ENCODE data around the gene PA2G4.
A peak's percentile ranks its signal among the peaks of the same experiment; 100 is the strongest.
"Not testable (repeated sequence)": the region's sequence is repeated elsewhere in the genome, so short reads cannot be mapped to it uniquely, and the experiment has no call there.

Gene PA2G4

DNA sequence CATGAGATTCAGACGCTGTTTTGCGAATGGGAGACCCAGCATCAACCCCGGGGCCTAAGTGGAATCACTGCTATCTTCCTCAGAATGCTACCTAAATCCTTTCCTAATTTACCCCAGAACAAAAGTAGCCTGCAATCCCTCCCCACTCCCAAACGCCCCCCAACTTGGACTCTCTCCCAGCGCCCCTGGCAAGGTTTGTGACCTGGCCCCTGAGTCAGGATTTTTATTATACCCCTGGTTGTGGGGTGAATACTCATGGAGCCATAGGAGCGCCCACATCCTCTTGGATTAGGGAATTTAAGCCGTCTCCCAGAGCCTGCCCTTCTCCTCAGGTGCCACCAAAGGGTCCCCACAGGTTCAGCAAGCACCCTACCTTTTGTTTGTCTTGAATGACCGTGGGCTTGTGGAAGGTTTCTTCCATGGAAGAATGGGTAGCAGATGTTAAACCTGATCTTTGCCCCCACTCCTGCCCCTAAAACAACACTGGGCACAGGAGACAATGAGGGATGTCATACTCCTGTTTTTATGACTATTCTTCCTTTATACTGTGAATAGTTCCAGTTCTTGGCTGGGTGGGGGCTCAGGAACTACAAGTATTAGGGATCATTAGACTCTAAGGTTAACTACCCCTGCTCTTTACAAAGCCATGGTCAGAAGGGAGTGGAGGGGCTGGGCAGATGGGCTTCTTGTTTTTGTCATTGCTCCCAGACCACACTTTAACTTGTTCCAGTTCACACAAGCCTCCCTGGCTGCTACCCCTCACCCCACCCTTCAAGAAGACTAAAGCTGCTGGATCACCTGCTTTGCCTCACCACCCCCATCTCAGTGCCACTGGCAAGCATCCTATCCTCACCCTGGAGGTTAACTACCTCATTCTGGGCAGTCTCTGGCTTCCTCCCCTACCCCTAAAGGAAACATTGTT, 48.7 kb downstream of the PA2G4 start:
- DNase-seq (ENCODE audit: low spot score) (no peak), FAIRE-seq (no peak)

DNA sequence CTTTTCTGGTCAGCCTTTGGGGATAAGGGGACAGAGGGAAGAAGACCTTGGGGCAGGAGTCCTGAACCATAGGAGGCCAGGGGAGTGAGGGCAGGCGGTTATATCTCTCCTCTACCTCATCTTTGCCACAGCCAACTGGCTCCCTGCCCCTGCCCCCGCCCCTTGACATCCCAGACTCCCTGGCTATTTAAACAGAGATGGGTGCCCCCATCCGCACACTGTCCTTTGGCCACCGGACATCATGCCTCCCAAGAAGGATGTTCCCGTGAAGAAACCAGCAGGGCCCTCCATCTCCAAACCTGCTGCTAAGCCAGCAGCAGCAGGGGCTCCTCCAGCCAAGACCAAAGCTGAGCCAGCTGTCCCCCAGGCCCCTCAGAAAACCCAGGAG, 49.3 kb downstream of the PA2G4 start:
- FAIRE-seq (no peak), DNase-seq (ENCODE audit: low spot score) (no peak)

DNA sequence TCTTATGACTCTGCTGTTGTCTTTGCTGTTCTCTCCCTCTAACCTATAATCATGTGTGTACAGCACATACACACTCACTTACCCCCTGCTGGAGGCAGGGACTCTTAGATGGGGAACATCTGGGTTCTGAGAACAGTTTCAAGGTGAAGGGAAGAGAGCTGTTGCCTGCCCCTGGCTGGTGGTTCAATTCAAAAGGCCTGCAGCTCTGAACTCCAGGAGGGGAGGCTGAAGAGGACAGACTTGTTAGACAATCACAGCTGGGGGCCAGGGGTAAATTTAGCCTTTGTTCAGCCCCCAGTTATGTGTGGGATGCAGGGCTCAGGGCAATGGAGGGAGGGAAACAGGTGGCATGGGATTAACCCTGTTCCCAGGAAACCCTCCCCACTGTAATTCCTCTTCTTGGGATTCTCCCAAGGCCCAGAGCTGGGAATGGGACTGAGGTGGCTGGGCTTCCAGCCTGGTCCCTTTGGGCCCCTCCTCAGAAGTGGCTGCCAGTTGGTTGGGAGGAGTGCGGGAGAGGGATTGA, 50.0 kb downstream of the PA2G4 start:
- FAIRE-seq (no peak), DNase-seq (ENCODE audit: low spot score) (no peak)

DNA sequence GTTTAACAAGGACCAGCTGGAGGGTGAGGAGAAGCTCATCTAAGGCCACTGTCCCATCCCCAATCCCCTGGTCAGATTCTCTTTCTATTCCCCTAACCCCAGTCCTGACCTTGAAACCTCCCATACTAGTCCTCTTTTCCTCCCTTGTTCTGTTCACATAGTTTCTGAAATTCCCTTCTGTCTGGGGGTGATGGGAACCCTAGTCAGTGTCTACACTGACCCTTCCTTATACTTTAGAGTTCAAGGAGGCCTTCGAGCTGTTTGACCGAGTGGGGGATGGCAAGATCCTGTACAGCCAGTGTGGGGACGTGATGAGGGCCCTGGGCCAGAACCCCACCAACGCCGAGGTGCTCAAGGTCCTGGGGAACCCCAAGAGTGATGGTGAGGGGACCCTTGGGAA, 50.5 kb downstream of the PA2G4 start:
- no peak for FAIRE-seq

DNA sequence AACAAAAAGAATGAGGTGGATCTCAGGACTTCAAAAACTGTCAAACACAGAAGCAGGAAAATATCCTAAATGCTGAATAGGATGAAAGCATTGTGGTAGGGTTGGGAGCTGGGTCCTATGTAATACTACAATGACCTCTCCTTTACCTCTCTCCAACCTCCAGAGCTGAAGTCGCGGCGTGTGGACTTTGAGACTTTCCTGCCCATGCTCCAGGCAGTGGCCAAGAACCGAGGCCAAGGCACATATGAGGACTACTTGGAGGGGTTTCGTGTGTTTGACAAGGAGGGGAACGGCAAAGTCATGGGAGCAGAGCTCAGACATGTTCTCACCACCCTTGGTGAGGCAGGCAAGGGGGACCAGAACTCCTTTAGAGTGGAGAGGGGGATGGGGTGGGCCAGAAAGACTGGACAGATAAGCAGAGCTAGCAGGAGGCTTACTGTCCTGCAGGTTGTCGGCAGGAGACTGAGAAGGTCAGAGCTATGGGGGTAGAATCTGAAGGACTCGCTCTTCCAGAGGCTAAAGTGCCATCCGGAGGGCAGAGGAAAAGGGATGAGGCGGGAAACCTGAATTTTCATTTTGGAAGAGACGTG, 51.0 kb downstream of the PA2G4 start:
- FAIRE-seq, result no peak
- no peak for DNase-seq (ENCODE audit: low spot score)

More for the DNA sequence above, 50.5 kb downstream of the PA2G4 start:
- DNase-seq (ENCODE audit: low spot score), result no peak

DNA sequence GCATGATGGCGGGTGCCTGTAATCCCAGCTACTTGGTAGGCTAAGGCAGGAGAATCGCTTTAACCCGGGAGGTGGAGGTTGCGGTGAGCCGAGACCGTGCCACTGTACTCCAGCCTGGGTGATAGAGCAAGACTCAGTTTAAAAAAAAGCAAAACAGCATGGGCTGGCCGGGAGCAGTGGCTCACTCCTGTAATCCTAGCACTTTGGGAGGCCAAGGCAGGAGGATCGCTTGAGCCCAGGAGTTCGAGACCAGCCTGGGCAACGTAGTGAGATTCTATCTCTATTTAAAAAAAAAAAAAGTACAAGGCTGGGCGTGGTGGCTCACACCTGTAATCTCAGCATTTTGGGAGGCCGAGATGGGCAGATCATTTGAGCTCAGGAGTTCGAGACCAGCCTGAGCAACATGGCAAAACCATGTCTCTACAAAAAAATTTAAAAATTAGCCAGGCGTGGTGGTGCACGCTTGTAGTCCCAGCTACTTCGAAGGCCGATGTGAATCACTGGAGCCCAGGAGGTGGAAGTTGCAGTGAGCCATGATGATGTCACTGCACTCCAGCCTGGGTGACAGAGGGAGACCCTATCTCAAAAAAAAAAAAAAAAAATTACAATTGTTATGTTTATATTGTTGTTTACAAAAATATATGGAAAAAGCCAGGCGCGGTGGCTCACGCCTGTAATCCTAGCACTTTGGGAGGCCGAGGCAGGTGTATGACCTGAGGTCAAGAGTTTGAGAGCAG, 52.3 kb downstream of the PA2G4 start:
- not testable (repeated sequence) for FAIRE-seq; DNase-seq (ENCODE audit: low spot score)

DNA sequence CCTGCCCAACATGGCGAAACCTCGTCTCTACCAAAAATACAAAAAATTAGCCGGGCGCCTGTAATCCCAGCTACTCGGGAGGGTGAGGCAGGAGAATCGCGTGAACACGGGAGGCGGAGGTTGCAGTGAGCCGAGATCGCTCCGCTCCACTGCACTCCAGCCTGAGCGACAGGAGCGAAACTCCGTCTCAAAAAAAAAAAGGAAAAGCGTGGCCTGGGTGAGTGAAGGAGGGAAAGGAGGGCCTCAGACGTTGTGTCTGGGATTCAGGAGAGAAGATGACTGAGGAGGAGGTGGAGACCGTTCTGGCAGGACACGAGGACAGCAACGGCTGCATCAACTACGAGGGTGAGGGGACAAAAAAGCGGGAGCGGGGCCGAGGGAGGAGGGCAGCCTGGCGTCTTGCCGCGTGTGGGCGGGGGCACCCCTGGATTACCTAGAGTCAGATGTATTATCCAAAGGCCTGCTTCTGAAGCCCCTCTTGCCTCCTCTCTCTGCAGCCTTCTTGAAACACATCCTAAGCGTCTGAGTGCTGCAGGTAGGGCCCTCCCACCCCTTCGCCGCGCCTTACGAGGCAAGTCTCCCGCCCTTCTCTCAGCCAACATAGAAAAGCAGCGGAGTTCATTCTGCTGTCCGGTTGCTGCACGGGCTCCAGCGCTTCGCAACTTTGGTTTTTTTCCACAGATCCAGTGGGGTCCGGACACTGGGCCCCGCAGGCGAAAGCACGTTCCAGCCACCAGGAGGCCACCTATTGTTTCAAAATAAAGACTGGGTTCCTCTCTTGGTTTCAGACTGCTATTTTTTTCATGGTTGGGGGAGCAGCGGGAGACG, 53.1 kb downstream of the PA2G4 start:
- DNase-seq (ENCODE audit: low spot score) (peak; percentile 82), FAIRE-seq (no peak)

DNA sequence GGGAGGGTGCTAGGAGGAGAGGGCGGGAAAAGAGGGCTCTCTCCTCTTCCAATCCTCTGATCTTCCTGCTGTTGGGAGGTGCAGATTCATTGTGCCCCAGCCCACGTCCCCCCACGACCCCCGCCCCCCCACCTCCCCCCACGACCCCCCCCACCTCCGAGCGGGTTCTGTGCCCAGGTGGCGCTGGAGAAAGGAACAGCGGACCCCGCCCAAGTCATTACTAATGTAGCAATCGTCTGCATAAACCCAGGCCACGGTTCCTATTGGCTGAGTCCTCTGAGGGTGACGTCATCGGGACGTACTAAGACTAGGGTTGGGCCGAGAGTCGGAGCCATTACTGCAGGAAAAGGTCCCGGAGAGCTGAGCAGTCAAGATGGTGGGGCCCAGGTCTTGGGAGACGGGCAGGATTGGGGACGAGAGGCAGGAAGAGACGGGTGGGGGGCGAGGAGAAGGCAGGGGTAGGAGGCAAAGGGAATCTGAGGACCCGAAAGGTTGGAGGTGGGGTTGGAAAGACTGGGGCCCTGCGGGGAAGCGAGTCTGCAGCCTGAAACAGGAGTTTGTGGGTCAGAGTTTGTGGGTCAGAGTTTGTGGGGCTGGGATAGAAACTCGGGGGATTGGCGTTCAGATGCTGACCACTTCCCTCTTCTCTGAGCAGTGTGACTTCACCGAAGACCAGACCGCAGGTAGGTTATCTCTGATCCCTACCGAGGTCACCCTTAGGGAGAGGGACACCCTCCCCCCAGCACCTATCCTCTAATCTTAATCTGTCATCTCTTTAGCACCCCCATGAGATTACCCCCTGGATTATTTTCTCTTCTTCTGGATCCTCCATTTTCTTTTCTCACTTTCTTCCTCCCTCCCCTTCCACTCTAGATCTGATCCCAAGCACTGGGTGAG, 53.9 kb downstream of the PA2G4 start, which contains the start of gene MYL6:
MYL6 (plus strand) TSS at position 331 of the 897 bp plus-strand sequence; CDS start at position 374, 43 bp downstream.
- FAIRE-seq (no peak), DNase-seq (ENCODE audit: low spot score) (peak; percentile 95)

DNA sequence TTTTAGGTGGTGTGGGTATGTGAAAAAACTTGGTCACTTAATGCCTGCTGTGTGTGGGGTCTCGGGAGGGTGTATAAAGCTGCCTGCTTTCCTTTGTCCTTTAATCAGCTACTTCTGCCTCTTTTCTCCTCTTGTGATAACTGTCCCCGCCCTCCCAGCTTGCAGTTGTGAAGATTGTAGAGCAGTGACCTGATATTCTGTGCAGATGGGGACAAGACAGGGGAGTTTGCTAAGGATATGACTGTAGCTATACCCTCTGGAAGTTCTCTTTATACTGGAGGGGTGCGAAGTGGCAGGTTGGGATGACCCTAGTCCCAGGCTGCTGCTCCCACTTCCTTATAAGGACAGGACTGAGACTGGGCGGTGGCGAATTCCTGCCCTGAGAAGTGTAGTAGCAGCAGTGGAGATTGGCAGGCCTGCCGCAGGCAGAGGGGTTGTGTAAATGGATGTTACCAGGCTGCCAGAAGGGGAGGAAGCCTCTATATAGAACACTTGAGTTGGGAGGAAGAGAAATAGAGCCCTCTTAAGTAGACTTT, 54.6 kb downstream of the PA2G4 start:
- FAIRE-seq (no peak), DNase-seq (ENCODE audit: low spot score) (peak; percentile 43)

DNA sequence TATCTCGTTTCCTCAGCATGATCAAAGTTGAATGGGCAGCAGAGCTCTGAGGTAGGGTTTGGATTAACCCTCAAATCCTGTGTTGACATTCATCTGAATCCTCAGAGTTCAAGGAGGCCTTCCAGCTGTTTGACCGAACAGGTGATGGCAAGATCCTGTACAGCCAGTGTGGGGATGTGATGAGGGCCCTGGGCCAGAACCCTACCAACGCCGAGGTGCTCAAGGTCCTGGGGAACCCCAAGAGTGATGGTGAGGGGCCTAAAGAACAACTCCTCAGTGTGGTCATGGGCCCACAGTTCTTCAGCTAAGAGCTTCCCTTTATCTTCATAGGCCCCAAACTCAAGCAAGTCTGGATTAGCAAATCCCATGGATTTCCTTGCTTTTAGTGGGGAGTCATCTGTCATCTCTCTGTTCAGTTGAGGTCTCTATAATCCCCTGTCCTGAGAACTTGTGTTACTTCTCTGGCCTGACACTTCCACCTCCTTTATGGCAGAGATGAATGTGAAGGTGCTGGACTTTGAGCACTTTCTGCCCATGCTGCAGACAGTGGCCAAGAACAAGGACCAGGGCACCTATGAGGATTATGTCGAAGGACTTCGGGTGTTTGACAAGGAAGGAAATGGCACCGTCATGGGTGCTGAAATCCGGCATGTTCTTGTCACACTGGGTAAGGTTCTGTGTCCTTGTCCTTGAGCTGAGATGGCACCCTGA, 55.3 kb downstream of the PA2G4 start:
- FAIRE-seq, result no peak

DNA sequence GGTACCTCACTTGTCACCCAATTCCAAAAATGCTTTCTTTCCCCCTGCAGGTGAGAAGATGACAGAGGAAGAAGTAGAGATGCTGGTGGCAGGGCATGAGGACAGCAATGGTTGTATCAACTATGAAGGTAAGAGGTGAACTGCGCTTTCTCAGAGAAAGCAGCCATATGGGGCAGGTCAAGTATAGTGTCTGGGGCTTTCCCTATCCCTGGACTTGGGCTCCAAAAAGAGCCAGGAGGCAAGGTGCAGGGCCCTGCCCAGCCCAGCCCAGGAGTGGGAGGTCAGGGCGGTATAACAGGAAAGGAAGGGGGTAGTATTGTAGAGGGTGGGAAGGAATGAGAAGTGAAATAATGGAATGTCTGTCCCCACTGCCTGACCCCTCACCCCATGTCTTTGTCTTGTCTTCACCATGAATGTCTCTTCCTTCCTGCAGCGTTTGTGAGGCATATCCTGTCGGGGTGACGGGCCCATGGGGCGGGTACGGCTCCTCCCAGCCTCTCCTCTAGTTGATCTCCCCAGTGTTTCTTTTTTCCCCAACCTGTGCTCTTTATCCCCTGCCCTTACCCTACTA, 55.9 kb downstream of the PA2G4 start:
- no peak for FAIRE-seq

More for the DNA sequence above, 55.3 kb downstream of the PA2G4 start:
- DNase-seq (ENCODE audit: low spot score), result no peak

DNA sequence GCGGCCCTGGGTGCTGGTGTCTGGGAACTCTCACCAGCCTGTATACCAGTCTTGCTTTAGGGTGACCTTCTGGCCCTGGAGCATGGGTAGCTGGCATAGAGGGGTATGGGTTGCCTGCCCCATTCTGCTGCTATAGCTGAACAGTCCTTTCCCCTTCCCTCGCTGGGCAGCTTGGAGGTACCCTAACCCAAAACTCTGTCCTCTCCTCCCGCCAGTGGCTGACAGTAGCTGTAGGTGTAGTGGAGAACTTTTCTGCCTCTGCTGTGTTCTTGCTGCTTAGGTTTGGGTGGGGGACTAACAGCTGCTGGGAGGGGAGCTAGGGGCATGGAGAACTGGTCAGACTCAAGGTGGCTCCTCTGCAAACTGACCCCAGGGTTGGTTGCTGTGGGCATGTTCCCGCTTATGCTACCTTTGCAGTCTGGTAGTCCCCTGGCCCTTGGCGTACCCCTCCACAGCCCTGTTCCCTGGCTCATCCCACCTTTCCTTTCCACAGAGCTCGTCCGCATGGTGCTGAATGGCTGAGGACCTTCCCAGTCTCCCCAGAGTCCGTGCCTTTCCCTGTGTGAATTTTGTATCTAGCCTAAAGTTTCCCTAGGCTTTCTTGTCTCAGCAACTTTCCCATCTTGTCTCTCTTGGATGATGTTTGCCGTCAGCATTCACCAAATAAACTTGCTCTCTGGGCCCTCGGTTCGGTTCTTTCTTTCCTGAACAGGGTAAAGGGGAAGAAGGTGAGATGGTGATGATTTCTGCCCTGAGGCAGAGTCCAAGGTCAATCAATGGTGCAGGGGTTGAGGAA, 56.7 kb downstream of the PA2G4 start:
- FAIRE-seq (no peak), DNase-seq (ENCODE audit: low spot score) (no peak)

More for the DNA sequence above, 55.9 kb downstream of the PA2G4 start:
- DNase-seq (ENCODE audit: low spot score), result no peak

DNA sequence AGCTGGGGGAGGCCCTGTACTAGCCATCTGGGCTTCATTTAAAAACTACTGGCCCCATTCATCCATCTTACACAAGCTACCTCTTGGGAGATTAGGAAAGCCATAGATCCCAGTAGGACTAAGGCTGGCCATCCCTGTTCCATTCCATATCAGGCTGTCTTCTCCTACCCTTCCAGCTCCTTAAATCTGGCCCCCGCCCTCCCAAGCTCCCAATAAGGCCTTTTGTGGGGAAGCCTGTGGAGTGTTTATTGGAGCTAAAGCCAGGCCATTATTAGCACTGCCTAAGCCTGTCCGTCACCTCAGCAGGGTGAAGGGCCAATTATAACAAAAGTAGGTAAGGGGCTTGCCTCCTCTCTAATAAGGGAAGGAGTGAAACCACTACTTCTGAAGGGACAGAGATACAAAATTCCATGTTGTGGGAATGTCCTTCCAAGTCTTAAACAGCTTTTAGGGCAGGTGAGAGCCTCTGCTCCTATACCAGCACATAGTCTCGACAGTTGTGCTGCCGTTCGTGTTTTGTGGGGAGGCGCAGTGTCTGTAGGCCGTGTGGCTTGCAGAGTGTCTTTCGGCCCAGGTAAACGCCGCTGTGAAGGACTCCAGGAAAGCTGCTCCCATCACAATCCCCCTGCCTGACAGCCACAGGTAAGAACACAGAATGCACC, 57.5 kb downstream of the PA2G4 start:
- FAIRE-seq (no peak), DNase-seq (ENCODE audit: low spot score) (no peak)

DNA sequence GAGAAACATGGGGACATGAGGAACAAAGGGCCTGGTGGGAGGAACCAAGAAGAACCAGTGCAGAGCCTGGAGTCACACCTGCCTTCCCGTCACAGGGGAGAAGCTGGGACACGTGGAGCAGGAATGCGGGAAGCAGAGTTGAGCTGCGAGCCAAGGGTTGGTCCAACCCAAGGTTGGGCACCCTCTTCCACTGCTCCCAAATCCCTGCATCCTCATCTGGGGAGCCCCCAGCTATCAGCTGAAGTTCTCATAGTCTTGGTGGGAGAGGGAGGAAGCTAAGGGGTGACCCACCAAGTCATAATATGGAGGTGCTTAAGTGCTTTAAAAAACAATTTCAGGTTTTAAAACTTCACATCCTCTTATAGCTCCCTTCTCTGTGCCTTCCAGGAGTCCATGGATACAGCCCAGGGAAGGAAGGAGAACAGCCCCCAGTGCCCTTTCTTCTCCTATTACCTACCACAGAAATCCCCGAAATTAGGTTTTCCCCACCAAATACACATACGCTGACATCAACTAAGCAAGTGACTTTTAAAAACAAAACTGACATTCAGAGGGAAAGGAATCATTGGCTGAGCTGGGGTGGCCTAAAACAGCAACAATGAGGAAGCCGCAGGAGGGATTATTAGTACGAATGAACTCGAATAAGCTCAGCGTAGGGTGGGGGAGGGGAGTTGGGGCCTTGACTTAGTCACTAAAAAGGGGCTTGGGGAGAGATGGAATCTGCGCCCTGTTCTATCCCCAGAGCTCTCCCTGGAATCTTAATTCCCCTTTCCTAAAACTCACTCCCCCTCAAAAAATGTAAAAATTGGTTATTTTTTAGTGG, 58.3 kb downstream of the PA2G4 start:
- no peak for FAIRE-seq
- DNase-seq (ENCODE audit: low spot score), result no peak

Measured in urothelium cell line (cell line).